Uterus (tissue), 2 donors: ENCODE data around the gene NRROS.

Source experiments
- POLR2A ChIP-seq, 2 donors: fragments of 450-650 bp; IDR thresholded peaks; one replicate each; pipeline ENCODE4 v1.6.1; 2016; ENCODE audit warnings: antibody characterized with exemption in 2 of 2, mild to moderate bottlenecking in 1 of 2, moderate library complexity in 1 of 2
- TF ChIP-seq, protein P1 (sequence below), 4 experiments: fragments of 200-600 bp in 2 of 4; fragments of 450-650 bp in 2 of 4; sonication (generic) in 2 of 4; IDR thresholded peaks; one replicate each; pipeline ENCODE4 v1.5.1; 2016 to 2019; ENCODE audit warnings: antibody characterized with exemption in 4 of 4, mild to moderate bottlenecking in 2 of 4, moderate library complexity in 1 of 4

DNA sequence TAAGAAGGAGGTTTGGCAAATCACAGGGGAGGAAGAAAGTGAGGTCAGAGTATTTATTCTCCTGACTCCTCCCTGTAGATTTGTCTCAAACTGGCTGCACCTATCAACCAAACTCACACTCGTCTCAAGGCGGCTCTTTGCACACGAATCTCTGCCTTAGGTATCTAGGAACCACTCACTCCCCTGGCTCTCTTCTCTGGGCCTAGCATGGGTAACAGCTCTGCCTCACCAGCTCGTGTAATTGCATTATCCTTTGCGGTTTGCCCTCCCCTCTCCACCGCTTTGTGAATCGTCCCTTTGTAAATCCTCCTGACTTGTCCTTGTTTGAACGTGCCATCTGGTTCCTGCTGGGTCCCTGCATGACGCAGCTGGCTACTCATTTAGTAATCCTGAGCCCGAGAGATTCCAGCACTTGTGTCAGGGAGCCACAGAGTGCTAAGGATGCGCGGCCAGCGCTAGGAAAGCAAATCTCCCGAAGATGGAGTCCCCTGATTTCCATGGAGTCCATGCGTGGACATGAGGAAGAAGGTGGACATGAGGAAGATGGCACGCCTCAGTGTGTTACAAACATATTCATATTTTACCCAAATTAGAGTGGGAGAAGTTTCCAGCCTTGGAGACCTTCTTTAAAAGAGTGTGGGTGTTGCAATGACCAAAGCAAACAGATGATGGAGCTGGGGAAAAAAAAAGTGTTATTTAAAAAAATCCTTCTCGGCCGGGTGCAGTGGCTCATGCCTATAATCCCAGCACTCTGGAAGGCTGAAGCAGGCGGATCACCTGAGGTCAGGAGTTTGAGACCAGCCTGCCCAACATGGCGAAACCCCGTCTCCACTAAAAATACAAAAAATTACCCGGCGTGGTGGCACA lies 26.7 kb downstream of the NRROS start:
- TF ChIP-seq, protein P1, sequence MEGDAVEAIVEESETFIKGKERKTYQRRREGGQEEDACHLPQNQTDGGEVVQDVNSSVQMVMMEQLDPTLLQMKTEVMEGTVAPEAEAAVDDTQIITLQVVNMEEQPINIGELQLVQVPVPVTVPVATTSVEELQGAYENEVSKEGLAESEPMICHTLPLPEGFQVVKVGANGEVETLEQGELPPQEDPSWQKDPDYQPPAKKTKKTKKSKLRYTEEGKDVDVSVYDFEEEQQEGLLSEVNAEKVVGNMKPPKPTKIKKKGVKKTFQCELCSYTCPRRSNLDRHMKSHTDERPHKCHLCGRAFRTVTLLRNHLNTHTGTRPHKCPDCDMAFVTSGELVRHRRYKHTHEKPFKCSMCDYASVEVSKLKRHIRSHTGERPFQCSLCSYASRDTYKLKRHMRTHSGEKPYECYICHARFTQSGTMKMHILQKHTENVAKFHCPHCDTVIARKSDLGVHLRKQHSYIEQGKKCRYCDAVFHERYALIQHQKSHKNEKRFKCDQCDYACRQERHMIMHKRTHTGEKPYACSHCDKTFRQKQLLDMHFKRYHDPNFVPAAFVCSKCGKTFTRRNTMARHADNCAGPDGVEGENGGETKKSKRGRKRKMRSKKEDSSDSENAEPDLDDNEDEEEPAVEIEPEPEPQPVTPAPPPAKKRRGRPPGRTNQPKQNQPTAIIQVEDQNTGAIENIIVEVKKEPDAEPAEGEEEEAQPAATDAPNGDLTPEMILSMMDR (IDR thresholded peaks at IDR 0.05): no peak
- no peak for TF ChIP-seq POLR2A (IDR thresholded peaks at IDR 0.05)
